ENCODE results near the gene CTNNA2.

The CTNNA2 gene

GRCh38 chr2:79714283-79714682 is 201.4 kb downstream of the CTNNA2 start:
- no peak for DNase-seq

GRCh38 chr2:79715338-79715737 is 202.5 kb downstream of the CTNNA2 start:
- no peak for DNase-seq

- no peak for DNase-seq
Measured at GRCh38 chr2:79716266-79716665, 203.4 kb downstream of the CTNNA2 start.

GRCh38 chr2:79717364-79718007 is 204.6 kb downstream of the CTNNA2 start:
- DNase-seq: no peak

GRCh38 chr2:79721061-79721460 is 208.2 kb downstream of the CTNNA2 start:
- no peak for DNase-seq

DNA sequence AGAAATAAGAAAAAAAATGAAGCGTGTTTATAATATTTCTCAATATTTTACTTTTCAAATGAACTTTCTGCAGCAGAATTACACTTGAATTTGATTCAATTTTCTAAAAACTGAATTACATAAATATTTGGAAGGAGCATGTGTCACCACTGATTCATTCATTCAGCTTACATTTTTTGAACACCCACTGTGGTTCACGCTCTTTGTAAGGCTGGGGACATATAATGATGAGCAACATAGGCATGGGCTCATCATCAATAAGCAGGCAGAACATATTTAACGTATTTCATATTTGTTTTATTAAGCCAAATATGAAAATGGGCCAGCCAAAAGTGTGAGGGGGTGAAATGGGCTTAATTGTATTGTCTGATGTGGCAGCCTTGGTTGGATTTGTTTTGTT is 209.1 kb downstream of the CTNNA2 start:
- no peak for DNase-seq

DNA sequence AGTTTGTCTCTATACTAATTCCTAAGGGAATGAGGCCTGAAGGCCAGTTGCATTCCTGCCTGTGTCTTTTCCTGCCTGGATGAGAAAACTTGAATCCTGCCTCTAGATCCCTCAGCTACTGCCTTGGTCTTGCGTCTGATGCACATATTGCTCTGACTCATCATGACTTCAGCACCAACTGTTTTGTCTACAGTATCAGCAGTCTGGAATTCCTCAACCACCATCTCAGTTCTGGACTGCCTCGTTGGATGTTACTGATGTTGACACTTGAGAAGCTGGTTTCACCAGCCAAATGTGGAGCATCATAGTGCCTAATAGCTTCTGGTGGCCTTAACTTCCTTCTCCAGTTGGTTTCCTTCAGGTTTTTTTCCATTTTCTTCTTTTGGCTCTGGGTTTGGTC is 211.0 kb downstream of the CTNNA2 start:
- no peak for DNase-seq

DNA sequence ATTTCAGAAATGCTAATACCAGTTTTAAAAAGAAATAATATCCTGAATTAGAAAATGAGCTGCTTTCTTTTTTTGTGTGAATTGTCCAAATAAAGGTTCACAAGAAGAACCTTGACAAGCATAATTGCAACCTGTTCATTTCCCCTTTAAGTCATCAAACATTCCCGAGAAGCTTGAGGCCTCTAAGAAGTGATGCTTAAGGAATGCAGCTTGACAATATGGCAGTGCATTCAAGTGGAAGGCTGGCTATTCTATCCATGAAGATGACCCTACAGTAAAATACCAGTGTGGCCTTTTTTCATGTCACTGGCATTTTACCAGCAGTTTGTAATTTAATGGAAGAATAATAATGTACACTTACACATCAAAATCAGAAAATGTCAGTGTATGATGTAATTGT is 216.7 kb downstream of the CTNNA2 start:
- no peak for DNase-seq

- no peak for DNase-seq
Measured at GRCh38 chr2:79734518-79734917, 221.7 kb downstream of the CTNNA2 start.

GRCh38 chr2:79740879-79741443 is 228.1 kb downstream of the CTNNA2 start:
- no peak for DNase-seq

DNA sequence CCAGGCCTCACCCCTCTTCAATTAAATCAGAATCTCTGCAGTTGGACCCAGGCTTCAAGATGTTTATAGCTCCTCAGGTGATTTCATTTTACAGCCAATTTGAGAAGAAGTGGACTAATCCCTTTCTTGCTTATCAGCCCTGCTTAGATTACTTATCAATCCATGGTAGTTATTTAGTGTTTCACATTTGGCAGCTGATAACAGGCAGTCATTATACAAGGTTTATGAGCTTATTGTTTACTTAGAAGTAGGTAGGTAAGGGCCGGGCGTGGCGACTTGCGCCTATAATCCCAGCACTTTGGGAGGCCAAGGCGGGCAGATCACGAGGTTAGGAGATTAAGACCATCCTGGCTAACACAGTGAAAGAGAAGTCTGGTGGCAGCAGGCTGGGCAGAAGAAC is 237.5 kb downstream of the CTNNA2 start:
- DNase-seq: no peak

GRCh38 chr2:79757526-79757925 is 244.7 kb downstream of the CTNNA2 start:
- no peak for DNase-seq

- DNase-seq: no peak
Measured at GRCh38 chr2:79758042-79758441, 245.2 kb downstream of the CTNNA2 start.

DNA sequence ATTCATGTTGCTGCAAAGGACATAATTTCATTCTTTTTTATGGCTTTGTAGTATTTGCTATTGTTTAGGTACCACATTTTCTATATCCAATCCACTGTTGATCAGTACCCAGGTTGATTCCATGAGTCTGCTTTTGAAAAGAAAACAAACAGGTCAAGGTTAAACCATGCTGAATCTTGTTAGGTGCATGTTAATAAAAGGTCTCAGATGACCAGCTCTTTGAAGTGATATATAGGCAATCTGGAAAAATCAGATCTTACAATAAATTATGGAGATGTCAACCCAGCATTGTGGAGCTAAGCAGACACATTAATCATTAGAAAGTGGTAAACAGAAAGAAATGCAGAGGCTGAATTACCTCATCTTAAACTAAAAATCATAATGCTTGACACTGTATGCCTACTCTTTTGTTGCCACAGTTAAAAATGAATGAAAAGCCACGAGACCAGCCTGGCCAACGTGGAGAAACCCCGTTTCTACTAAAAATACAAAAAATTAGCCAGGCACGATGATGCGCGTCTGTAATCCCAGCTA is 246.0 kb downstream of the CTNNA2 start:
- DNase-seq: no peak

DNA sequence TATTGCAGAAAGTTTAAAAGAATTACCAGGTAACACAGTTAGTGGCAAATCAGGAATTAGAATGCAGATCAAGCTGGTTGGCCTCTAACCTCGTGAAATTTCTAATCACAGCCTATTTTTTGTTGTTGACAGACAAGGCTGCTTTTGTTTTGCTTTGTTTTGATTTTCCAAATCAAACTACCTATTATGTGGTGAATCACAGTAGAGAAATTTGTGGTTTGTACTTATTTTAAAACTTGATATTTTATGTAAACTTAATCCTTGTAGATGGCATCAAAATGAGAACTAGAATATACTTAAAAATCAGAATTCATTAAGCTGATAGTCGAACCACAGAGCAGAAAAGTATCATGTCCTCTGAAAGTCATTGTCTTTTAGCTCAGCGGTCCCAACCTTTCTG is 258.1 kb downstream of the CTNNA2 start:
- no peak for DNase-seq

DNA sequence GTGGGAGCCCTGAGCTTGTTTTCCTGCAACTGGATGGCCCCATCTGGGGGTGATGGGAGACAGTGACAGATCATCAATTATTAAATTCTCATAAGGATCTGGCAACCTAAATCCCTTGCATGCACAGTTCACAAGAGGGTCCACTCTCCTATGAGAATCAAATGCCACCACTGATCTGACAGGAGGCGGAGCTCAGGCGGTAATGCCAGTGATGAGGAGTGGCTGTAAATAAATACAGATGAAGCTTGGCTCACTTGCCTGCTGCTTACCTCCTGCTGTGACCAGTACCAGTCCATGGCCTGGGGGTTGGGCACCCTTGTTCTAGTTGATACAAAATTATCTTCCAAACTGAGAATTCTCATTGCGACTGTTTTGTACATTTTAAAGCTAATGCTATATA is 258.6 kb downstream of the CTNNA2 start:
- DNase-seq: no peak

- no peak for DNase-seq
Measured at GRCh38 chr2:79774016-79774415, 261.2 kb downstream of the CTNNA2 start.

DNA sequence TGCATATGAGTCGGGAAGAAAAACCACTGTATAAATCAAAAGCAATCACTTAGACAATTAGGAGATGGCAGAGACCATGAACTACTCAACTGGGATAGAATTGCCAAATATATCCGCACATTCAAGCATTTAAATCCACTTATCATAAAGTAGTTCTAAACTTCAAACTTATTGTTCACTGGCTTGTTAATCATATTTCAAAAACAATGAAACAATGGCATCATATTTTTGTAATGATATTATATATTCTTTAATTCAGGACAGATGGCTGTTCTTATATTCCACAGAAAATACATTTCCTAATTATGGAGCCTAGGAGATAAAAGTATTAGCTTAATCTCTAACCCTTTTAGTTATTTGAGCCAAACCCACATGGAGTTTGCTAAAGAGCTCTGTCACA is 263.6 kb downstream of the CTNNA2 start:
- DNase-seq: no peak

DNA sequence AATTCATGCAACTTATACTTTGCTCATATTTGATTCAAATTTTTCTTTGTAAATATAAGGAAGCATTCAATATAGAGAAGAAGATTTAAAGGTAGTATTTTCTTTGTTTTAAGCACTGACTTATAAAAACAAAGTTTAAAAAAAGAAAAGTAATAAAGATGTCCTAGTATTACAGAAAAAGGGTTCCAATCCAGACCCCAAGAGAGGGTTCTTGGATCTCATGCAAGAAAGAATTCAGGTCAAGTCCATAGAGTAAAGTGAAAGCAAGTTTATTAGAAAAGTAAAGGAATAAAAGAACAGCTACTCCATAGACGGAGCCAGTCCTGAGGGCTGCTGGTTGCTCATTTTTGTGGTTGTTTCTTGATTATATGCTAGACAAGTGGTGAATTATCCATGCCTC is 267.9 kb downstream of the CTNNA2 start:
- DNase-seq: no peak

- no peak for DNase-seq
Measured at GRCh38 chr2:79782576-79783452, 270.0 kb downstream of the CTNNA2 start.

GRCh38 chr2:79788952-79789651 is 276.3 kb downstream of the CTNNA2 start:
- DNase-seq: no peak

- DNase-seq: no peak
Measured at GRCh38 chr2:79789811-79790210, 277.0 kb downstream of the CTNNA2 start.

DNA sequence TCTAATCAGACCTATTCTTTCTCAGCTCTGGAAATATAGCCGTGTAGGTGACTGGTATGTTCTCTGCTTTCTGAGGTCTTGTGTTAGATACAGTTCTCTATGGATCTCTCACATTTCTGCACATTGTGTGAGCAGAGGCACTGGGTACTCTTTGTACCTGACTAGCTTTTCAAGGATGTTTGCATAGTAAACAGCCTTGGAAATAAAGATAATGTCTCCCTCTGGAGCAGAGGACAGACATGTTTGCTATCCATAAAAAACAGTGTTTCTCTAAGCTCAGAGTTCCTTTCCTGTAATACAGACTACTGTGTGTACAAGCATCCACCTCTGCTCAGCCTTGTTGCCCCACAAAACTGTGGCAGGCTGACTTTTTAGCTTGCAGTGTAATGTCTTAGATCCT is 279.2 kb downstream of the CTNNA2 start:
- DNase-seq: no peak
